ENCODE measurements around the gene RTP3.
"Not testable (repeated sequence)": the region's sequence is repeated elsewhere in the genome, so short reads cannot be mapped to it uniquely, and the experiment has no call there.

Gene RTP3

GRCh38 chr3:46508850-46509591, 11.2 kb downstream of the RTP3 start:
- H3K27ac Mint-ChIP-seq = no peak overlapping the region
- no peak overlapping the region for H3K4me3 Mint-ChIP-seq
- no peaks in the 10 kb centered on the region for H3K9me3 Mint-ChIP-seq
- H3K27me3 Mint-ChIP-seq = peaks cover 10% of the 10 kb centered on the region
- intact Hi-C loops (cut with micrococcal nuclease) = no loop called here
- H3K36me3 Mint-ChIP-seq (ENCODE audit: low read depth) = no peaks in the 10 kb centered on the region
- no peaks in the 10 kb centered on the region for H3K4me1 Mint-ChIP-seq (ENCODE audit: low read depth)

- Mint-ChIP-seq H3K4me1 (ENCODE audit: low read depth) (no peaks in the 10 kb centered on the region), H3K27me3 (peaks cover 10% of the 10 kb centered on the region), H3K36me3 (ENCODE audit: low read depth) (no peaks in the 10 kb centered on the region), H3K4me3 (no peak overlapping the region), H3K27ac (no peak overlapping the region), H3K9me3 (no peaks in the 10 kb centered on the region)
- intact Hi-C loops (cut with micrococcal nuclease) = no loop called here
Observed at GRCh38 chr3:46509661-46510187, 11.9 kb downstream of the RTP3 start.

GRCh38 chr3:46512191-46512749, 14.5 kb downstream of the RTP3 start:
- Mint-ChIP-seq H3K27me3 (peaks cover 1% of the 10 kb centered on the region), H3K9me3 (no peaks in the 10 kb centered on the region), H3K36me3 (ENCODE audit: low read depth) (no peaks in the 10 kb centered on the region), H3K4me3 (no peak overlapping the region), H3K27ac (no peak overlapping the region), H3K4me1 (ENCODE audit: low read depth) (no peaks in the 10 kb centered on the region)
- intact Hi-C loops (cut with micrococcal nuclease) = no loop called here

GRCh38 chr3:46516521-46516920, 18.7 kb downstream of the RTP3 start:
- Mint-ChIP-seq H3K36me3 (ENCODE audit: low read depth) (no peaks in the 10 kb centered on the region), H3K27me3 (no peaks in the 10 kb centered on the region), H3K27ac (no peak overlapping the region), H3K4me1 (ENCODE audit: low read depth) (no peaks in the 10 kb centered on the region), H3K4me3 (no peak overlapping the region), H3K9me3 (no peaks in the 10 kb centered on the region)
- intact Hi-C loops (cut with micrococcal nuclease) = no loop called here

- H3K9me3 Mint-ChIP-seq = no peaks in the 10 kb centered on the region
- no peak overlapping the region for H3K4me3 Mint-ChIP-seq
Observed at GRCh38 chr3:46517016-46517783, 19.4 kb downstream of the RTP3 start.

GRCh38 chr3:46517784-46518181, 20.0 kb downstream of the RTP3 start:
- Mint-ChIP-seq H3K27ac (no peak overlapping the region), H3K9me3 (no peaks in the 10 kb centered on the region), H3K4me3 (no peak overlapping the region), H3K36me3 (ENCODE audit: low read depth) (no peaks in the 10 kb centered on the region), H3K4me1 (ENCODE audit: low read depth) (no peaks in the 10 kb centered on the region), H3K27me3 (no peaks in the 10 kb centered on the region)
- intact Hi-C loops (cut with micrococcal nuclease) = no loop called here

More at GRCh38 chr3:46517016-46517783, 19.4 kb downstream of the RTP3 start:
- Mint-ChIP-seq H3K36me3 (ENCODE audit: low read depth) (no peaks in the 10 kb centered on the region), H3K27me3 (no peaks in the 10 kb centered on the region), H3K4me1 (ENCODE audit: low read depth) (no peaks in the 10 kb centered on the region), H3K27ac (no peak overlapping the region)
- intact Hi-C loops (cut with micrococcal nuclease) = no loop called here

GRCh38 chr3:46519952-46520351, 22.2 kb downstream of the RTP3 start:
- no peak overlapping the region for H3K27ac Mint-ChIP-seq
- H3K4me1 Mint-ChIP-seq (ENCODE audit: low read depth) = no peaks in the 10 kb centered on the region
- peaks cover 2% of the 10 kb centered on the region for H3K27me3 Mint-ChIP-seq
- H3K9me3 Mint-ChIP-seq = no peaks in the 10 kb centered on the region
- intact Hi-C loops (cut with micrococcal nuclease) = no loop called here
- H3K4me3 Mint-ChIP-seq = no peak overlapping the region
- no peaks in the 10 kb centered on the region for H3K36me3 Mint-ChIP-seq (ENCODE audit: low read depth)

- Mint-ChIP-seq H3K27me3 (peaks cover 2% of the 10 kb centered on the region), H3K4me1 (ENCODE audit: low read depth) (no peaks in the 10 kb centered on the region), H3K9me3 (no peaks in the 10 kb centered on the region), H3K4me3 (no peak overlapping the region), H3K36me3 (ENCODE audit: low read depth) (no peaks in the 10 kb centered on the region), H3K27ac (no peak overlapping the region)
- intact Hi-C loops (cut with micrococcal nuclease) = no loop called here
Observed at GRCh38 chr3:46520531-46520930, 22.8 kb downstream of the RTP3 start.

- Mint-ChIP-seq H3K4me1 (ENCODE audit: low read depth) (no peaks in the 10 kb centered on the region), H3K27ac (no peak overlapping the region), H3K36me3 (ENCODE audit: low read depth) (no peaks in the 10 kb centered on the region), H3K27me3 (peaks cover 4% of the 10 kb centered on the region), H3K4me3 (no peak overlapping the region), H3K9me3 (no peaks in the 10 kb centered on the region)
- intact Hi-C loops (cut with micrococcal nuclease) = no loop called here
Observed at GRCh38 chr3:46521096-46521495, 23.3 kb downstream of the RTP3 start.

GRCh38 chr3:46522201-46522600, 24.4 kb downstream of the RTP3 start:
- H3K4me3 Mint-ChIP-seq; H3K4me1 Mint-ChIP-seq (ENCODE audit: low read depth); H3K27ac Mint-ChIP-seq; H3K27me3 Mint-ChIP-seq; intact Hi-C loops (cut with micrococcal nuclease); H3K9me3 Mint-ChIP-seq; H3K36me3 Mint-ChIP-seq (ENCODE audit: low read depth): not testable (repeated sequence)

GRCh38 chr3:46523556-46523955, 25.8 kb downstream of the RTP3 start:
- intact Hi-C loops (cut with micrococcal nuclease) = no loop called here
- no peaks in the 10 kb centered on the region for H3K36me3 Mint-ChIP-seq (ENCODE audit: low read depth)
- peaks cover 4% of the 10 kb centered on the region for H3K27me3 Mint-ChIP-seq
- no peaks in the 10 kb centered on the region for H3K9me3 Mint-ChIP-seq
- H3K27ac Mint-ChIP-seq = no peak overlapping the region
- H3K4me3 Mint-ChIP-seq = no peak overlapping the region
- peaks cover 6% of the 10 kb centered on the region for H3K4me1 Mint-ChIP-seq (ENCODE audit: low read depth)

GRCh38 chr3:46524008-46524407, 26.2 kb downstream of the RTP3 start:
- H3K4me3 Mint-ChIP-seq = no peak overlapping the region
- no peaks in the 10 kb centered on the region for H3K36me3 Mint-ChIP-seq (ENCODE audit: low read depth)
- H3K27me3 Mint-ChIP-seq = peaks cover 4% of the 10 kb centered on the region
- peaks cover 6% of the 10 kb centered on the region for H3K4me1 Mint-ChIP-seq (ENCODE audit: low read depth)
- no peaks in the 10 kb centered on the region for H3K9me3 Mint-ChIP-seq
- intact Hi-C loops (cut with micrococcal nuclease) = no loop called here
- no peak overlapping the region for H3K27ac Mint-ChIP-seq

- Mint-ChIP-seq H3K4me1 (ENCODE audit: low read depth) (peaks cover 6% of the 10 kb centered on the region), H3K27ac (no peak overlapping the region), H3K27me3 (peaks cover 4% of the 10 kb centered on the region), H3K9me3 (no peaks in the 10 kb centered on the region), H3K4me3 (no peak overlapping the region), H3K36me3 (ENCODE audit: low read depth) (no peaks in the 10 kb centered on the region)
- intact Hi-C loops (cut with micrococcal nuclease) = no loop called here
Observed at GRCh38 chr3:46524832-46525231, 27.1 kb downstream of the RTP3 start.

GRCh38 chr3:46527239-46527638, 29.5 kb downstream of the RTP3 start:
- Mint-ChIP-seq H3K9me3 (no peaks in the 10 kb centered on the region), H3K36me3 (ENCODE audit: low read depth) (no peaks in the 10 kb centered on the region), H3K27ac (no peak overlapping the region), H3K4me3 (no peak overlapping the region), H3K27me3 (peaks cover 10% of the 10 kb centered on the region), H3K4me1 (ENCODE audit: low read depth) (peaks cover 6% of the 10 kb centered on the region)
- intact Hi-C loops (cut with micrococcal nuclease) = no loop called here
